ENCODE data around the gene NLGN1.

NLGN1 gene

DNA sequence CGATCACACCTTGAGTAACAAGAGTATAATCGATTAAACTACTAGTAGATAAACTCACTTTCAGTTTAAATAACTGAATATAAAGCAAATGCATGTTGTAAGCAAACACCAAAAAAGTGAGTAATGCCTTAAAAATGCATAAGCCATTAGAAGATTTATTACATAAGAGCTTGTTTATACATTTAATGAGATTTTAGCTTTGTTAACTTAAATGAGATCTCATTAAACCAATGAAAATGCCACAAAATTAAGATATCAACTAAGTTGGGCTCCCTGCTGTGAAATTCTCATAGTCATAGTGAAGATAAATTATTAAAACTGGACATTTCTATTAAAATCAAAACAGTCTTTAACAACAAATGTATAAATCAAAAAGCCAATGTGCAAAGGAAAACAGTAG is 701.2 kb downstream of the NLGN1 start:
- no peak for DNase-seq (ENCODE audit: low read depth)

DNA sequence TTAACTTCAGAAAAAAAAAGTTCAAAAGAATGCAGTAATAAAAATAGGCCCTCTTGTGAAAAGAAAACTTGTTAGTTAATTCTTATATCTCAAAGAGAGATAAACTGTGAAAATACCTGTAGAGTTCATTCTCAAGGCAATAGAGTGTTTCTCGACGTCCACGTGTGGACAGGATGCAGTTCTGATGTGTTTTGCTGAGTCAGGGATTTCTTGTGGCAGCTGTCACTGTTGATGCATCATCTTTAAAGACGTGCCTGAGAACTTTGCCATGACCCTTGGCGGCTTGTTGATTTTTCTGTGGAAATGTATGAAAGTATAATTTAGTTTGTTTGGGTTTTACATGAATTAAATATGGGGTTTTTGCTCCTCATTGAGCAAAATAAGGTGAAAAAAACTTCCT is 702.2 kb downstream of the NLGN1 start:
- DNase-seq (ENCODE audit: low read depth), result no peak

DNA sequence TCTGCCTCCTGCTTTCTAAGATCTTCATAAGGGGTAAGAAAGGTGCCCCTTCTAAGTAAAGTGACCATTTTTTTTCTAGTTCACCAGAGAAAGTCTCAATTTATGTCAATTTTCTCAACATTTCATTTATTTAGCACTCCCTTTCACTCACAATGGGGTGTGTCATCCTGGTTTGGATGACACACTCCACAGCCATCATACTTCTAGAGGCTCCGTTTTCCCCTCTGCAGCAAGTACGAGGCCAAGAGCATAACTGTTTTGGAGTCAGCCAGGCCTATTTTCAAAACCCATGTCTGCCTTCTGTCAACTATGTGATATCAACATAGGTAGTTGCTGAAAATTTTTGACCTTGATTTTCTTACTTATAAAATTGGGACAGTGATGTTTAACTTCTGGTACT is 703.2 kb downstream of the NLGN1 start:
- DNase-seq (ENCODE audit: low read depth), result no peak

DNA sequence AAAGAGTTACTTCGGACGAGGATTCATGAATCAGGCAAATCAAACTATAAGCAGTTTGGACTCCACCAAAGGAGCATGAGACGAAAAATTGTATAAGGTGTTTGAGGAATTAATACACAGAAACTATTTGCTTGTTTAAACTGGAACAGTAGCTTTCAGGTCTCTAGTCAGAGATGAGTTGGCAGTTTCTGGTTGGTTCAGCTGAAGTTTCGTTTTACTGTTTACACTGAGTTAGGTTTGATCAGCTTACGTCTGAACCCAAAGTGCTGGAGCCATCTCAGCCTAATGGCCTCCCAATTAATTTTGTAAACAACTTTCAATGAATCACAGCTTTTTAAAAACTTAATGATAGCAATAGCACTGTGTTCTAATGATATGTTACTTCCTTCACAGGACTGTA is 703.7 kb downstream of the NLGN1 start:
- no peak for DNase-seq (ENCODE audit: low read depth)

DNA sequence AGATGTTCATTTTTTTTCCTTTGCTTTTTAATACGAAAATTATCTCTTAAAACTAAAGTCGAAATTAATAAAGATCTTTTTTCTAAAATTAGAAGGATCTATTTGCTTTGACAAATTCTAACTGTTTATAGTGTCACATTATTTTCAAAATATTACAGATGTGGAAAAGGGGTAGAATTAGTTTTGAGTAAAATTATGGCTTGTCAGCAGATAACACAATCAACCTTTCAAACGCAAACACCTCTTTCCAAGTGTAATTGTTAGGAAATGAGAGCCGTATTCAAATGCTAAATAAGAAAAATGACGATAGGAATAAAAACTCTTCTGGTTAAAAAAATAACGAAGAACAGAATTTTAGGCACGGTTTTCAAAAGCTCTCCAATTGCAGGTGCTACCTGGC is 704.7 kb downstream of the NLGN1 start:
- DNase-seq (ENCODE audit: low read depth), result no peak

DNA sequence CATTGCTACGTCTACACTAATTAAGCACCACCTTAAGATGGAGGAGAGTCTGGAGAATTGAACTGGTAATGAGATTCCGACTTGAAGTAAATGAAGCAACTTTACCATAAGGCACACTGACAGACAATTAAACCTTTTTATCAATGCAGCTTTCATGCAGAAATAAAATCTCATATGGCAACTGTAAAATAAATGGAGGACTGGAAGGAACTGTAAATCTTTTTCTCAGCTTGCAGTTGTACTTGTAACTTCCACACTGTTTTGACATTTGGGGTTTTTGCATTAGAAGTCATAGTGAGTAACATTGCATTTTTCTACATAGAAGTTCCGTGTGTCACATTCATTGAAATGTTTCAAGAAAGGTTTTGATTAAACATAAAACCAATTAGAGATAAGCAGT is 705.3 kb downstream of the NLGN1 start:
- DNase-seq (ENCODE audit: low read depth), result no peak

DNA sequence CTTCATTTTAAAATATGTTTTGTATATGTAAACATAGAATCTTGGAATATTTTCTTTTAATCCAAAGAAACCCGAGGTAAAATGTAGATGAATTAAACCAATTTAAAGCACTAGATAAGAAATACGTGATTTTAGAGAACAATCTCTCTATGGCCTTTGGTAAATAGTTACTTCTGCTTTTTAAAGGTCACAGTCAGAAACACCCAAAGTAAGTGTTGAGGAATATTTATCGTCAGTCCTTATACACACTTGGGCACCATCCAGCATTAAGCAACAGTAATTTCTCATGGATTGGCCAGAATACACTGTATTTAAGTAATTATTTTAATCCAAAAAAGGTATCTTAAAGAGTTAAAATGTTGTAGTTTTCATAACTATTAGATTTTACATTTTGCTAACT is 713.2 kb downstream of the NLGN1 start:
- no peak for DNase-seq (ENCODE audit: low read depth)

DNA sequence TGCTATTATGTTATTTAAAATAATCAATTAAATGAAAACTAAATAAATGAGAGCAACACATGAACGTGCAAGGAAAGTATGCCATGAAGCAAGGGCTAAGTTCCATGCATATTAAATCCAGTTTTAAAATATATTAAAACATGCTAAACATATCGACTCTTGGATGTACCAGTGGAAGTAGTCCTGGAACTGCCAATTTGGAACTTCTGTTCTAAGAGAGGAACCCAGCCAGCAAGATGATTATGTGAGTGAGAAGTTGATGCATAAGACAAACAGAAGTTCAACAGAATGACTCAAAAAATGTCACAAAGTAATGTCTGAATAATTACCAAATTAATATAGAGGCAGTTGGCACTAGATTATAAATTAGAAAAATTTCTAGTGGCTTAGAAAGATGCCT is 714.2 kb downstream of the NLGN1 start:
- DNase-seq (ENCODE audit: low read depth), result no peak

DNA sequence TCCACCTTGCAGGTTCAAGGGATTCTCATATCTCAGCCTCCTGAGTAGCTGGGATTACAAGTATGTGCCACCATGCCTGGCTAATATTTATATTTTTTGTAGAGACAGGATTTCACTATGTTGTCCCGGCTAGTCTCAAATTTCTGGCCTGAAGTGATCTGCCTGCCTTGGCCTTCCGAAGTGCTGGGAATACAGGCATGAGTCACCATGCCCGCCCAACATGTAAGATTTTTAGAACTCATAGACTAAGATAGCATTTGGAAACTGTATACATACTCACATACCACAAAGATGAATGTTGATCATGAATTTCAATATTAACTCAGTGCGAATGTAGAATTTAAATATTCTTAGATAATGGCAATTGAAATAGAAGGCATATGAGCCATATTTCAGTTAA is 718.9 kb downstream of the NLGN1 start:
- DNase-seq (ENCODE audit: low read depth), result no peak

DNA sequence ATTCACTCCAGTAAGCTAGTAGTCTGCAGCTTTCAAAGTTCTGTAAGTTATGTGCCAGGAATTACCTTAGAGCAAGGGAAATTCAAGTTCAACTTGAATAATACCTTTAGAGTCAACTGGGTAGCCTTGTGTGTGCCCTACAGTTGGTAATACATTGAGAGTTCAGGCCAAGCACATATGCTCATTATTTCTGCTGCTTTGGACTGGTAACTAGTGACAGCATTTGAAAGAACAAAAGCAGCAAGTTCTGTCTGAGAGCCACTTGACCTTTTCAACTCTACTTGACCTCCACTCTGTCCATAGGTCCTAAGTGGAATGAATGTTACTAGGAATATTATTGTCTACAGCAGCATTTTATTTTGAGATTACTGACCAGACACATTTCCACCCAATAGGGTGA is 723.5 kb downstream of the NLGN1 start:
- DNase-seq (ENCODE audit: low read depth), result no peak

DNA sequence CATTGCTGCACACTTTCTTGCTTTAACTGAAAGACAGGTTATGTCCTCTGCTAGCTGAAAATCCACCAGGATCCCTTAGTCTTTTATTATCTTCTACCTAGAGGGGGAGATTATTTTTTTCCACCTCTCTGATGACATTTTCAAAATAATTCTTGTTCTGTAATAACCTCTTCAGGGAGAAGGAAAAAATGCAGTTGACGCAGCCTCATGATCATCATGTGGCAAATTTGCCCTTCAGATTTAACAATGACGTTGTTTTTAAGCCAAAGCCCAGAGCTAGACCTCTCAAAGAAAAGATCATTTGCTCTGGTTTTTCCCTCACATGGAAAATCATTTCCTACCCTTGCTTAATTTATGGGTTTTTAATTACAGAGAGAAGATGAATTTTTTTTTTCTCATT is 724.9 kb downstream of the NLGN1 start:
- no peak for DNase-seq (ENCODE audit: low read depth)

DNA sequence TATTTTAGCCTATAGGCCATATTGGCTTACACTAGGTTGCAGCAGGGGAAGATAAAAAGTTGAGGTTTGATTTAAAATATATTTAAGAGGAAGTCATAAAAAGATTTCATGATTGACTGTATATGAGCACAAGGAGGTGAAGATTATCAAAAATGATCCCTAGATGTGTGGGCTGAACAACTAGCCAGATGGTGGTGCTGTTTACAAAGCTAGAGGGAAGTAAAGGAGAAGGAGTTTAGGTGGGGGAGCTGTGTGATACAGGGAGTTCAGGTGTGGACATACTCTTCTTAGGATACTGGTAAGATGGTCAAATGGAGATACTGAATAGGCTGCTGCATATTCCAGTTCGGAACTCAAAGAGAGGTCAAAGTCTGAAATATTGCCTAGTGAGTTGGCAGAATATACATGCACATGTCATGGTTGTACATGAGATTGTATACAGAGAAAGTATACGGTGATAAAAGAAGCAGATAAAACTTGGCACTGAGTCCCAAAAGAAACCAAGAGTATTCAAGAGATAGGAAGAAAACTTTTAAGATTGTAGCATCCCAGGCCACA is 727.8 kb downstream of the NLGN1 start:
- no peak for DNase-seq (ENCODE audit: low read depth)

DNA sequence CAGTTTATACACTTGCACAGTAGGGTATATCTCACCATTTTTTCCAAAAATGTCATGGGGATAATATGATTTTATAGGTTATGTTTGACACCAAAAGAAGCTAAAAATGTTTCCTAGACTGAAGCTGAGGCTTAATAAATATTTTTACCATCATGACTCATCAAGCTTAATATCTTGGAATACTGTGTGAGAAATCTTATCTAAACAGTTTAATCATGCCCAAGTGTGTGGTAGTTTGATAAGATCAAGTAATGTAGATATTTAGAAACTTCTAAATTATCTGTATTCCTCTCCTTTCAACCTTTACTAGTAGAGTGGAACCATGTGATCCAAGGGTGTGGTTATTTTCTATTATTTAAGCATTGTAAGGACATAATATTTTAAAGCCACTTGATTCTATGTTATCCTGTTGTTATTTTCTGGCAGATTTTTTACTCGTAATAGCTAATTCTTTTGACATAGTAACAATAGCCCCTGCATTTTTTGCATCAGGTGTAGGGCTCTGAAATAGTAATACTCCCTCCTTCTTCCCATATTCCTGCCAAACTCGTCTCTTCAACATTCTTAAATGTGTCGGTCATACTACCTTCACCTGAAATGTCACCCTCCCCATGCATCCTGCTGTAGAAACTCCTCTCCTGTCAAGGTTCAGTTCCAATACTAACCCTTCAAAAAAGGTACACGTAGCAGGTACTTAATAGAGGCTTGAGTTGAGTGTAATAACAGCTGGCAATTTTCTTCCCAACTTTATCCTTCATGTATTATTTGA is 729.6 kb downstream of the NLGN1 start:
- no peak for DNase-seq (ENCODE audit: low read depth)

DNA sequence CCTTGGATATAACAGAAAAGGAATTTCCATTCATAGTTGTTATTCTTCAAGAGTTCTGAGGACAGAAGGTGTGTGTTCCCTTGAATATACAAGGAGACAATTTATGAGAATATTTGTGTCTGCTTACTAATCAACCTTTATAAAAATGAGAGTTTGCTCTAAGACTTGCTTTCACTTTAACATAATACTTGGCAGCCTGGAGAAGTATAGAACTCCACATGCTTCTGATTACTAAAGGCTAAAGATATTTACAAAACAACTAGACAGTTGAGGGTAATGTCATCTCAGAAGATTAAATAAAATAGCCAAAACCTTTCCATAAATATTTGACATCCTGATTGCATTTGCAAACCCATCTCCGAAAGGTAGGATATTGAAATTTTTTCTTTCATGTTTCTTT is 734.5 kb downstream of the NLGN1 start:
- no peak for DNase-seq (ENCODE audit: low read depth)

DNA sequence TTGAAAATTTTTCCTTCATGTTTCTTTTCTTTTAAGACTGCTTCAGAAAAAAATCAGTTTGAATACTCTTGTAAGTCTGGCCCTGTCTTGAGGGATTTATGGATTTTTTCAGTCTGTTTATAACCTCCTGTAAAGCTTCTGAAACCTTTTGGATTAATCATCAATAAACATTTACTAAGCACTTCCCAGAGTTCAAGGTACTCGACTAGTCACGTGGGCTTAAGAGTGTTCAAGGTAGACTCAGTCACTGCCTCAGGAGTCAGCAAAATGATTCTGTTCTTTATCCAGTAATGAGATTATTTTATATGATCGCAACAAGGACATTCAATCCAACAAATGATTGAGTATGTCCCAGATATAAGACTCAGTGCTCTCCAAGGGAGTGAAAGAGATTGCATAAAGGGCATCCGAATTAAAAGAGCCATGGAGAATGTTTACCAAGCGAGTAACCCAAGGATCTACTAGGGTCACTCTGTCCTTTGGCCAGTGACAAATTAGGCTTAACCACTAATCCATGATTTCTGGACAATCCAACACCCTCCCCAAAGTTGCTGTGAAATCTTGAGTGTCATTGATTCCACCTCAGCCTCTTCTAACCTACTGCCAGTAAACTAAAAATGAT is 735.0 kb downstream of the NLGN1 start:
- DNase-seq (ENCODE audit: low read depth), result no peak

DNA sequence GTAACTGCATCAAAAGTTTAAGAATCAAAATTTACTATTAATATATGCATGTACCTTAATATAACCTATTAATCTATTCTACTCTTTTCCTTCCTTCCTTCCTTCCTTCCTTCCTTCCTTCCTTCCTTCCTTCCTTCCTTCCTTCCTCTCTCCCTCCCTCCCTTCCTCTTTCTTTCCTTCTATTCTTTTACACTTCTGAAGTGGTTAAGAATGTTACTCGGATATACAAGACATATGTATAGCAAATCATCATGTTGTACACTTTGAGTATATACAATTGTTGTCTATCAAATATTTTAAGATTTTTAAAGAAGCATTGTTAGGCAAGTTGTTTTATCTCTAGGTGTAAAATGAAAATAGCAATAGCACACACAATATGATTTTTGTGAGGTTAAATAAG is 748.5 kb downstream of the NLGN1 start:
- no peak for DNase-seq (ENCODE audit: low read depth)

DNA sequence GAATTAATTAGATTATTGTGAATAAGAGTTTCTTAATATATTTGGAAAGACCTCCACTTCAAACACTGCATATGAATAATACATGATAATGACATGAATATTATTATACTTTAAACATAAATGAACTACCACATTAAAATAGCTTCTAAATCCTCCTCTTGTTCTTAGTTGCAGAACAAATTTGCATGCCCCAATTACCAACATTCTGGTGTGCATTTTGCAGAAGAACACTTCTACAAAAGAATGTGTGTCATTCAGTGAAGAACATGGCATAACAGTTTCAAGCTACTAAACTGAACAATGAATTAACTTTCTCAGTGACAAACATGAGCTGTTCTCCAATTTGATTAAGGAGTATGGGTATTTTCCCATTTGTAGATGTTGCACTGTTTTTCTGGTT is 750.3 kb downstream of the NLGN1 start:
- no peak for DNase-seq (ENCODE audit: low read depth)

DNA sequence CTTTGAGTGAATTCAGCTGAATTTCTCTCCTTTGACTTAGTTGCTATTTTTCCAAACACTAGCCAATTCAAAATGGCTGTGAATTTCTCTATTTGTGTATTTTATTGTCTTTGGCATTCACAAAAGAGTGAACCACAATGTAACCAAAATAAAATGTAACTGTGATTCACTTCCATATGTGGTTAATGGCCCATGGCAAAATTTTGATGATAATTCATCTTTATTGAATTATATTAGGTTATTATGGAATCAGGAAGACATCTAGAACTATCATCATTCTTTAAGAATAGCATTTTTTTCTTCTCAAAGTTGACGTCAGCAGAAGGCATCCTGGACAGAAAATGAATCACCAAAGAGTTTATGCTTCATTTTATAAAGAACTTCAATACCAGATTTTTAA is 756.3 kb downstream of the NLGN1 start:
- no peak for DNase-seq (ENCODE audit: low read depth)

DNA sequence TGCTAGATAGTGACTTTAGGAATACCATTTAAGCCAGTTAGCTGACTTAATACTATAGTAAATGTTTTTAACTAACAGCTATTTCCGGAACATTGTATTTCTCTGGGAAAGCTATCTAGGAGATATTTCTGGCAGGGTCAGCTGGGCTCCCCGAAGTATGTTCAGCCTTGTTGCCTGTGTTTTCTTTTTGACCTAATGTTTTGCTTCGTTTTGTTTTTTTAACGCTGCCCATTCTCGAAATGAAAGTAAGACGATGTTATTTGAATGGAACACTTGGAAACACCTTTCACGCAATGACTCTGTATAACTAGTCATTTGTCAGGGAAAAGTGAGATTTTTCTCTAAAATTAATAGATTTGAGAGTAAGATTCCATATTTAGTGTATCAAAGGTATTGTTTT is 758.7 kb downstream of the NLGN1 start:
- DNase-seq (ENCODE audit: low read depth), result no peak

DNA sequence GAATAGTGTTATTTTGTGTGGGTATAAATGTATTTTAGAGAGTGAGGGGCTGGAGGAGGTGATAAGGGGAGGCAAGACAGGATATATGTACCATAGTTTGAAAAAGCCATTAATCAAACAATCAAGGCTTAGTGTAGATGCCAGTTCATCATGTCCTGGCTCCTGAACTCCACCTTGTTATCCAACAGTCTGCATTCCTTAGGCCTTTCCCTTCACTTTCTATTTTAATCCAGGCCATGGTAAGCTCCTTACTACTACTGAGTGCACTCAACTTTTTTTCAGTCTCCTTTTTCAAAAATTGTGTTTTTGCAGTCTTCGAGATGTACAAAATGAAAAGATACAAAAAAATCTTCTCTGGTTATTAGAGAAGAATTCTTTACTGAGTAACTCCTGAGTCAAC is 761.1 kb downstream of the NLGN1 start:
- DNase-seq (ENCODE audit: low read depth), result no peak

DNA sequence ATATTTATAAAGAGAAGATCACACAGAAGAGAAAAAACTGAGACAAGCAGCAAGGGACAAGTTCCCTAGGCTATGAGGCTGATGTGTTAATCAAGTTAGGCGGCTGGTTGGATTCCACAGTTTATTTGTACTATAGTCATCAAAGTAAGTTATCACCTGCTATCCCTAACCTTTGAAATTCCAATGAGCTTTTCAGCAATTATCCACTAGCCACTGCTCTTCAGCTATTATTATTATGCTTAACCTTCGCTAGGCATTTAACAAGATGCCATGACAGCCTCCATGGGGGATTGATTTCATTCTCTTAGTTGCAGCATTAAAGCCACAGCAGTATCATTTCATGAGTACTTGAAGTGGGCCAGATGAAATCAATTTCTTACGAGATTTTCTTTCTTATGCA is 762.1 kb downstream of the NLGN1 start:
- no peak for DNase-seq (ENCODE audit: low read depth)

DNA sequence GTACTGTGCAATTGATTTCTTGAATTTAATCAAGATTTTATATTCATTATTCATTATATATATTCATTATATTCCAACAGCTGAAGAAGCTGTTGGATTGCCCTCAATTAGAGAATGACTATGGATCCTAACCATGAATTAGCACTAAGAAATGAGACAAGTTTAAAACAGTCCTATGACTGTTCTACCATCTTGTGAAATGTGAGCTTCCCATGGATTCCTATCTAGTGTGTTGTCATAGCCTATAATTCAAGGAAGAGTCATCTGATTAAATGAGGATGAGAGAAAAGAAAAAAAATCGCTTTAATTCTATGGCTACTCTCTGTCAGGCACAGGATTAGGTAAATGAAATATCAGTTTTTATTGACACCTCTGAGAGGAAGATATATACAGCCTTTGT is 765.0 kb downstream of the NLGN1 start:
- no peak for DNase-seq (ENCODE audit: low read depth)

DNA sequence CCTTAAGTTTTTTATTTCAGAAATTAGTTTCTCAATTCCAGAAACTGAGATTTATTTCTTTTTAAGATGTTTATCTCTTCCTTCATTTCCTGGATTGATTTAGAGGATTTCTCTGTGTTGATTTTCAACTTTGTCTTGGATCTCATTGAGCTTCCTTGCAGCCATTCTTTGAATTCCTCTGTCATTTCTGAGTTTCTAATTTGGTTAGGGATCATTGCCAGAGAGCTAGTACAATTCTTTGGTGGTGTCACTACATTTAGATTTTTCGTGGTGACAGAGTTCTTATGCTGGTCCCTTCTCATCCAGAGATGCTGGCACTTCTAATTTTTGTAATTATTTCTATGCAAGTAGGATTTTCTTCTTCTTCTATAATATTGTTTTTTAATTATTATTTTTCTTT is 770.5 kb downstream of the NLGN1 start:
- no peak for DNase-seq (ENCODE audit: low read depth)

Measured in stimulated activated CD8-positive, alpha-beta memory T cell treated with anti-CD3 and anti-CD28 coated beads, Interleukin-12 subunit alpha, Interleukin-12 subunit beta, amount 100 ng/mL, for 1 hour (primary cell).